ENCODE results near the gene RPS6KA4.

The RPS6KA4 gene

GRCh38 chr11:64419818-64420485 lies 61.0 kb downstream of the RPS6KA4 start:
- CTCF ChIA-PET = interaction anchor here (0.6 to 0.9 kb wide), 3 partner anchors 65 to 273 kb away, joined by 3 to 4 read pairs (median 3); no protein-coding TSS in a partner anchor
- POLR2A ChIA-PET (ENCODE audit: low non-redundant PET) = no interaction called here
- H3K27ac ChIP-seq = no peak overlapping the region
- TF ChIP-seq CTCF (conservative IDR thresholded peaks at IDR 0.05; ENCODE audit: low read depth) = no peak
- no peak for DNase-seq (ENCODE audit: low spot score)

Measured in RWPE1 (cell line).